ENCODE data around the gene FAM3D. TPM values are rescaled to one million over a fixed set of nuclear protein-coding genes. Genes with fewer than 3 reads are reported as not detected.
A peak's percentile ranks its signal among the peaks of the same experiment; 100 is the strongest.

Gene FAM3D
- total RNA-seq, 4 donors from 2014 or later: 1.2 to 4.0 (median 1.4) TPM; not detected in 1

DNA sequence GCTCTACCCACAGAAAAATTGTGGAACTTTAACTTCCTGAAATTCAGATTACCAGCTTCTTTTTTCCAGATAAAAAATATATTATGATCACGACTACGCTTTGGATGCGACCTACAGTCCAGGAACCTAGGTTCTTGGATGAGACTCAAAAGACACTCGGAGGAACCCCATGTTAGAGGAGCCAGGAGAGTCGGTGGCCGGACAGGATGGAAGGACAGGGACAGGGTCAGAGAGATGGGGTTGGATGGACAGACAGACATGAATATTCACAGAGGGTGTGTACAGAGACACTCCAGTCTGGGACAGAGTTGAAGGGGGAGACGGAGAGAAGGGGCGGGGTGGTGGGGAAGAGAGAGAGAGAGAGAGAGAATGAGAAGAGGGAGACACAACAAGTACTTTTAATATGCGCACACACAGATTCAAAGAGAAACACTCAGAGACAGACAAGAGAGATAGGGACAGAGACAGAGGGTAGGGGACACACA is 9.5 kb downstream of the FAM3D start:
- Histone ChIP-seq H3K4me1 (no peaks in the 10 kb centered on the region), H3K27me3 (peaks cover 5% of the 10 kb centered on the region), H3K27ac (no peak overlapping the region), H3K9me3 (no peaks in the 10 kb centered on the region), H3K4me3 (no peak overlapping the region), H3K36me3 (no peaks in the 10 kb centered on the region)
- peak; percentile 27 to 59 for DNase-seq (ENCODE audit: low spot score in 2 of 2)
- WGBS: 74% methylated on average over 9 of the region's 9 CpGs
- TF ChIP-seq POLR2AphosphoS5 (IDR thresholded peaks at IDR 0.05) (no peak), EP300 (IDR thresholded peaks at IDR 0.05) (no peak), POLR2A (IDR thresholded peaks at IDR 0.05) (no peak)
- TF ChIP-seq, protein P1, sequence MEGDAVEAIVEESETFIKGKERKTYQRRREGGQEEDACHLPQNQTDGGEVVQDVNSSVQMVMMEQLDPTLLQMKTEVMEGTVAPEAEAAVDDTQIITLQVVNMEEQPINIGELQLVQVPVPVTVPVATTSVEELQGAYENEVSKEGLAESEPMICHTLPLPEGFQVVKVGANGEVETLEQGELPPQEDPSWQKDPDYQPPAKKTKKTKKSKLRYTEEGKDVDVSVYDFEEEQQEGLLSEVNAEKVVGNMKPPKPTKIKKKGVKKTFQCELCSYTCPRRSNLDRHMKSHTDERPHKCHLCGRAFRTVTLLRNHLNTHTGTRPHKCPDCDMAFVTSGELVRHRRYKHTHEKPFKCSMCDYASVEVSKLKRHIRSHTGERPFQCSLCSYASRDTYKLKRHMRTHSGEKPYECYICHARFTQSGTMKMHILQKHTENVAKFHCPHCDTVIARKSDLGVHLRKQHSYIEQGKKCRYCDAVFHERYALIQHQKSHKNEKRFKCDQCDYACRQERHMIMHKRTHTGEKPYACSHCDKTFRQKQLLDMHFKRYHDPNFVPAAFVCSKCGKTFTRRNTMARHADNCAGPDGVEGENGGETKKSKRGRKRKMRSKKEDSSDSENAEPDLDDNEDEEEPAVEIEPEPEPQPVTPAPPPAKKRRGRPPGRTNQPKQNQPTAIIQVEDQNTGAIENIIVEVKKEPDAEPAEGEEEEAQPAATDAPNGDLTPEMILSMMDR (IDR thresholded peaks at IDR 0.05): no peak

DNA sequence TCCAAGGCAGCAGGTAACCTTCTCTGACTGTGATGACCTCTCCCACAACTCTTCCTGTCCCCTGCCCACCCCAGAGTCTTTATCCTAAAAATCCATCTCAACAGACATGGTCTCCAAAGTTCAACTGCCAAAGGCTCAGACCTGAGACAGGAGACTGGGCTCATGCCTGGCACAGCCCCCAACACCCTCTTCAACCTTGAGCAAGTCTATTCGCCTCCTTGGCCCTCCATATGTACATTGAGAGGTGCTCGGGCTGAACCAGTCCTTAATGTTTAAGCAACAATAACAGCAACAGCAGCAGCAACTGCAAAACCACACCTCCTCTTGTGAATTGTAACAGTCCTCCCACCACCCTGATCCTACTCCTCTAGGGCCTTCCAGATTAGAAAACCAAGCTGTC is 9.9 kb downstream of the FAM3D start:
- WGBS: 86% methylated on average over 2 of the region's 2 CpGs
- H3K4me3 ChIP-seq: no peak overlapping the region
- no peaks in the 10 kb centered on the region for H3K9me3 ChIP-seq
- H3K27me3 ChIP-seq: peaks cover 5% of the 10 kb centered on the region
- H3K27ac ChIP-seq: no peak overlapping the region
- no peak for TF ChIP-seq POLR2AphosphoS5 (IDR thresholded peaks at IDR 0.05)
- H3K36me3 ChIP-seq: no peaks in the 10 kb centered on the region
- peak; percentile 24 to 67 for DNase-seq (ENCODE audit: low spot score in 2 of 2)
- H3K4me1 ChIP-seq: no peaks in the 10 kb centered on the region

DNA sequence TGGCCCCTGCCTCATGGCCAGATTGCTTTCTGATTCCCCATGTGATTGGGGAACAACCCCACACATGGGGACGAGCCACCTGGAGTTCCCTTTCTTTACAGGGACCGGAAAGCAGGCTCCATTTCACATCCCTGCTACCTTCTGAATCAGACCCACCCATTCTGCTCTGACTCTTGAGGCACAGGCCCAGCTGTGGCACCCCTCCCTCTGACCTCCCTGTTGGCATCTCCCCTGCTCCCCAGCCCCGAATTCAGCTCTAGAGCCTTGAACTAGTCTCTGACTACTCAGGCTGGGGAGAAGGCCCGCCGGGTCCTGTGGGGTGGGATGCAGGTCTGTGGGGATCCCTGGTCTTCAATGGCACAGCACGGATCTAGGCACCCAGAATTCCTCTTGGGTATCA is 12.1 kb downstream of the FAM3D start:
- H3K9me3 ChIP-seq: no peaks in the 10 kb centered on the region
- TF ChIP-seq POLR2AphosphoS5 (IDR thresholded peaks at IDR 0.05) (no peak), POLR2A (IDR thresholded peaks at IDR 0.05) (no peak), EP300 (IDR thresholded peaks at IDR 0.05) (no peak)
- TF ChIP-seq, protein P1 (IDR thresholded peaks at IDR 0.05): no peak
- WGBS: 81% methylated on average over 5 of the region's 6 CpGs
- H3K27me3 ChIP-seq: peaks cover 5% of the 10 kb centered on the region
- no peak overlapping the region for H3K27ac ChIP-seq
- DNase-seq (ENCODE audit: low spot score in 2 of 2): peak; percentile 32 to 76
- no peaks in the 10 kb centered on the region for H3K4me1 ChIP-seq
- H3K4me3 ChIP-seq: no peak overlapping the region
- H3K36me3 ChIP-seq: no peaks in the 10 kb centered on the region

DNA sequence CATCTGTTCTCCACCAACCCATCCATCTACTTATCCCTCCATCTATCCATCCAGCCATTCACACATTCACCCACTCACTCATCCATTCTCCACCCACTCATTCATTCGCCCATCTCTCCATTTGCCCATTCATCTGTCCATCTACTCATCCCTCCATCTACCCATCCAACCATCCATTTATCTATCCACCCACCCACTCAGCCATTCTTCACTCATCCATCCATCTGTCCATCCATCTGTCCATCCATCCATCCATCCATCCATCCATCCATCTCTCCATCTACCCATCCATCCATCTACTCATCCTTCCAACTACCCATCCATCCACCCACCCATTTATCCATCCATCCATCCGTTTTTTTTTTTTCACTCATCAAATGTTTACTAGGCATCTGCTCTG is 13.9 kb downstream of the FAM3D start:
- TF ChIP-seq POLR2AphosphoS5 (IDR thresholded peaks at IDR 0.05) (no peak), EP300 (IDR thresholded peaks at IDR 0.05) (no peak), POLR2A (IDR thresholded peaks at IDR 0.05) (no peak)
- TF ChIP-seq, protein P1 (IDR thresholded peaks at IDR 0.05): no peak
- DNase-seq (ENCODE audit: low spot score in 2 of 2): no peak
- no peaks in the 10 kb centered on the region for H3K9me3 ChIP-seq
- H3K36me3 ChIP-seq: no peaks in the 10 kb centered on the region
- peaks cover 5% of the 10 kb centered on the region for H3K27me3 ChIP-seq
- H3K4me1 ChIP-seq: peaks cover 3% of the 10 kb centered on the region
- 81% methylated on average over 2 of the region's 2 CpGs for WGBS
- H3K27ac ChIP-seq: no peak overlapping the region
- no peak overlapping the region for H3K4me3 ChIP-seq

DNA sequence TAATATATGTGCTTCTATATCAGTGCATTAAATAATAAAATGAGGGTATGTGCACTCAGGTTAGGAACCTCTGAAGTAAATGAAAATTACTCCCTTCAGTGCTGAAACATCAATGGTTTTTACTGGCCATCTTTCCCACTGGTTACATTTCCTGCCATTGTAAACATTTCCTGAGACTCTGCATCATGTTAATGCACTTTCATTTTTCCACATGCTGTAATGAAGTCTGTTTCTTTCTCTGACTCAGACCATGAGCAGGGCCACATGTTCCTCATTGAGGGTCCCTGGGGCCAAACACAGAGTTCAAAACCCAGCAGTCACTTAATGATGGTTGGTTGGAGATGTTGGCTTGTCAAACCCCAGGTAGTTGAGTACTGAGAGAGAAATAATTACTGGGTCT is 15.3 kb downstream of the FAM3D start:
- Histone ChIP-seq H3K9me3 (no peaks in the 10 kb centered on the region), H3K27ac (no peak overlapping the region), H3K4me3 (no peak overlapping the region), H3K36me3 (no peaks in the 10 kb centered on the region), H3K4me1 (peaks cover 9% of the 10 kb centered on the region), H3K27me3 (peaks cover 5% of the 10 kb centered on the region)
- TF ChIP-seq POLR2A (IDR thresholded peaks at IDR 0.05) (no peak), POLR2AphosphoS5 (IDR thresholded peaks at IDR 0.05) (no peak), EP300 (IDR thresholded peaks at IDR 0.05) (no peak)
- TF ChIP-seq, protein P1 (IDR thresholded peaks at IDR 0.05): no peak
- DNase-seq (ENCODE audit: low spot score in 2 of 2): no peak
